Left lung (tissue), 10 donors: ENCODE measurements around the gene SLC39A1. TPM values are rescaled to one million over a fixed set of nuclear protein-coding genes. Genes with fewer than 3 reads are reported as not detected.
A peak's percentile ranks its signal among the peaks of the same experiment; 100 is the strongest.

Experiments used
- ATAC-seq: fragments of 200-7000 bp; cut with Tn5 transposase; one replicate; pipeline ENCODE4 v1.9.1; 2020; ENCODE audit warnings: moderate library complexity
- DNase-seq, 4 donors: peaks; one replicate each; pipeline ENCODE4 v3.0.0-alpha.2; 2013 to 2020
- H3K27ac ChIP-seq, 2 donors: fragments of 200-600 bp; sonication (generic) in 1 of 2; one replicate each; pipeline versions ENCODE4 v1.5.0 to v1.8.0; 2020 to 2021
- H3K27me3 ChIP-seq, 2 donors: fragments of 200-600 bp; sonication (generic) in 1 of 2; one replicate each; pipeline versions ENCODE4 v1.5.0 to v1.8.0; 2020 to 2021
- H3K36me3 ChIP-seq, 2 donors: fragments of 200-600 bp; sonication (generic) in 1 of 2; one replicate each; pipeline versions ENCODE4 v1.5.0 to v1.8.0; 2020 to 2021
- H3K4me1 ChIP-seq, 2 donors: fragments of 200-600 bp; one replicate each; pipeline ENCODE4 v1.8.0; 2021
- H3K4me3 ChIP-seq, 2 donors: fragments of 200-600 bp; sonication (generic) in 1 of 2; one replicate each; pipeline versions ENCODE4 v1.5.0 to v1.8.0; 2020 to 2021; ENCODE audit warnings: mild to moderate bottlenecking in 1 of 2
- H3K9me3 ChIP-seq, 2 donors: fragments of 200-600 bp; sonication (generic) in 1 of 2; one replicate each; pipeline versions ENCODE4 v1.5.0 to v1.8.0; 2020 to 2021
- CTCF ChIP-seq, 2 donors: fragments of 200-600 bp; sonication (generic) in 1 of 2; IDR thresholded peaks; one replicate each; pipeline versions ENCODE4 v1.5.0 to v1.8.0; 2021; ENCODE audit warnings: antibody characterized with exemption in 2 of 2
- intact Hi-C, 2 donors: fragments of 100-400 bp; cut with DNase I; formaldehyde crosslinking; loops; one replicate each; pipeline versions ENCODE4 v1.11.2 to v1.14.2; 2022
- polyA plus RNA-seq, 6 donors: library from polyadenylated mRNA; unstranded; fragments of 120-200 nt; gene quantifications; one replicate each; pipeline ENCODE4 v1.2.1, GENCODE V29; 2013; ENCODE audit not compliant: insufficient read length in 6 of 6
- total RNA-seq, 2 donors: library from RNA; stranded (reverse); fragmentation: NEBNext Ultra II Directional; extraction: Animal tissue kit (Norgen Biotek cat#: 25700); gene quantifications; one replicate each; pipeline ENCODE4 v1.2.1, GENCODE V29; 2021
- donor health status: DM: no; HTN: yes; CAD: no.
- donor health status: DM: no; HTN: no; CAD: no.

The SLC39A1 gene
- total and polyA plus RNA-seq, 8 donors: 59.1 to 185 (median 64.0) TPM

GRCh38 chr1:153962088-153963029, 978 bp downstream of the SLC39A1 start:
- DNase-seq (peak in 1 of 4 donors; percentile 79), ATAC-seq (peak; percentile 20)
- Histone ChIP-seq H3K27me3 (no peaks in the 10 kb centered on the region), H3K4me3 (peak overlapping the region; percentile 69 to 89), H3K4me1 (peaks cover 18 to 80% of the 10 kb centered on the region in 2 donors), H3K36me3 (peaks cover 0 to 25% of the 10 kb centered on the region in 2 donors), H3K9me3 (no peaks in the 10 kb centered on the region), H3K27ac (peak overlapping the region; percentile 97 to 98)
- intact Hi-C loops: no loop called here
- no peak for TF ChIP-seq CTCF (IDR thresholded peaks at IDR 0.05)

- Histone ChIP-seq H3K27ac (peak overlapping the region; percentile 44 to 97), H3K36me3 (peaks cover 0 to 25% of the 10 kb centered on the region in 2 donors), H3K9me3 (no peaks in the 10 kb centered on the region), H3K27me3 (no peaks in the 10 kb centered on the region), H3K4me1 (peaks cover 27 to 85% of the 10 kb centered on the region in 2 donors), H3K4me3 (peak overlapping the region in 1 of 2 donors; percentile 89)
- intact Hi-C loops: no loop called here
- DNase-seq (no peak), ATAC-seq (no peak)
- TF ChIP-seq CTCF (IDR thresholded peaks at IDR 0.05): no peak
Observed at GRCh38 chr1:153961421-153961820, 1.9 kb downstream of the SLC39A1 start.

- TF ChIP-seq CTCF (IDR thresholded peaks at IDR 0.05): no peak
- H3K27ac ChIP-seq: peak overlapping the region in 1 of 2 donors; percentile 97
- H3K4me3 ChIP-seq: no peak overlapping the region
- H3K9me3 ChIP-seq: no peaks in the 10 kb centered on the region
- DNase-seq: no peak
- peaks cover 0 to 25% of the 10 kb centered on the region in 2 donors for H3K36me3 ChIP-seq
- H3K4me1 ChIP-seq: peaks cover 28 to 83% of the 10 kb centered on the region in 2 donors
- H3K27me3 ChIP-seq: no peaks in the 10 kb centered on the region
- intact Hi-C loops: no loop called here
- ATAC-seq: no peak
Observed at GRCh38 chr1:153960206-153960605, 3.1 kb downstream of the SLC39A1 start.

- DNase-seq (no peak), ATAC-seq (no peak)
- no peak for TF ChIP-seq CTCF (IDR thresholded peaks at IDR 0.05)
- Histone ChIP-seq H3K4me1 (peaks cover 28 to 83% of the 10 kb centered on the region in 2 donors), H3K9me3 (no peaks in the 10 kb centered on the region), H3K27ac (peak overlapping the region; percentile 84 to 93), H3K27me3 (no peaks in the 10 kb centered on the region), H3K36me3 (peaks cover 0 to 31% of the 10 kb centered on the region in 2 donors), H3K4me3 (no peak overlapping the region)
- intact Hi-C loops: no loop called here
Observed at GRCh38 chr1:153959454-153959853, 3.9 kb downstream of the SLC39A1 start.

- DNase-seq (no peak), ATAC-seq (no peak)
- no peak for TF ChIP-seq CTCF (IDR thresholded peaks at IDR 0.05)
- Histone ChIP-seq H3K4me1 (peaks cover 28 to 80% of the 10 kb centered on the region in 2 donors), H3K36me3 (peaks cover 0 to 36% of the 10 kb centered on the region in 2 donors), H3K4me3 (peak overlapping the region in 1 of 2 donors; percentile 85), H3K27ac (peak overlapping the region; percentile 84 to 93), H3K27me3 (no peaks in the 10 kb centered on the region), H3K9me3 (no peaks in the 10 kb centered on the region)
- intact Hi-C loops: no loop called here
Observed at GRCh38 chr1:153958961-153959260, 4.4 kb downstream of the SLC39A1 start.
